Suppressor macrophage treated with lipopolysaccharide for 4 hours (primary cell): ENCODE measurements around the gene OR8J3.
"Not testable (repeated sequence)": the region's sequence is repeated elsewhere in the genome, so short reads cannot be mapped to it uniquely, and the experiment has no call there.

ENCODE experiments used
- DNase-seq: peaks from one replicate; pipeline ENCODE4 v3.0.0-alpha.2; 2020

Gene OR8J3, protein sequence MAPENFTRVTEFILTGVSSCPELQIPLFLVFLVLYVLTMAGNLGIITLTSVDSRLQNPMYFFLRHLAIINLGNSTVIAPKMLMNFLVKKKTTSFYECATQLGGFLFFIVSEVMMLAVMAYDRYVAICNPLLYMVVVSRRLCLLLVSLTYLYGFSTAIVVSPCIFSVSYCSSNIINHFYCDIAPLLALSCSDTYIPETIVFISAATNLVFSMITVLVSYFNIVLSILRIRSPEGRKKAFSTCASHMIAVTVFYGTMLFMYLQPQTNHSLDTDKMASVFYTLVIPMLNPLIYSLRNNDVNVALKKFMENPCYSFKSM

DNA sequence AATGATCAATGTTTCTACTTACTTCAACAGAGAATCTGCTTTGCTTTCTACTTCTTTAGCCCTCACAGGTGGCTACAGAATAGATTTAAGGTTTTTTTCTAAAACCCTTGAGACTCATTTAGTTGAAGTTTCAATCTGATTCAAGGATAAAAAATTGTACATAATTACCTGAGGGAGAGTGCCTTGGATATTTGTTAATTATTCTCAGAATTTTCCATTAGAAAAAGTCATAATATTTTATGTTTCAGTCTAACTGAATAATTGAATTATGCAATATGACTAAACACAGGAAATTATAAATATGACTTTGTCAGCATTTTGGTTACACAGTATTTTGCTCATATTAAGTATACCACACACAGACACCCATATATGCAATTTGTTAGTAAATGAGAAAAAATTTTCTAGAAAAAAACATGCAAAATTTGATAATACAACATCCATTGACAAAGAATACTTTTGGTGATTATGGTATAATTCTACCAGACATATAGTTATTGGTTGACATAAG lies at the start of gene OR8J3:
Gene OR8J3 (minus strand): TSS at position 51 of the 511 bp plus-strand sequence. CDS start 2,483 bp downstream, outside the sequence.
- no peak for DNase-seq

DNA sequence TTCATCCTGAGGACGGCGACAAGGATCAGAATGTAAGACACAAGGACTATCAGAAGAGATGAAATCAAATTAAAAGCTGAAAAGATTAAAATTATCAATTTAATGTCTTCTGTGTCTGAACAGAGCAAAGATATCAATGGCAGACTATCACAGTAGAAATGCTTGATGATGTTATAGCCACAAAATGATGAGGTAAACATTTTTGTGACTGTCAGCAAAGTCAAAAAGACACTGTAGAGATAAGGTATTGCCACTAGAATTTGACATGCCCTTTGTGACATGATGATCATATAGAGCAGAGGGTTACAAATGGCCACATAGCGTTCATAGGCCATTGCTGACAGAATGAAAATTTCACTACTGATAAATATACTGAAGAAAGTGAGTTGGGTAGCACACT lies 48.6 kb upstream of the OR8J3 start:
- no peak for DNase-seq

DNA sequence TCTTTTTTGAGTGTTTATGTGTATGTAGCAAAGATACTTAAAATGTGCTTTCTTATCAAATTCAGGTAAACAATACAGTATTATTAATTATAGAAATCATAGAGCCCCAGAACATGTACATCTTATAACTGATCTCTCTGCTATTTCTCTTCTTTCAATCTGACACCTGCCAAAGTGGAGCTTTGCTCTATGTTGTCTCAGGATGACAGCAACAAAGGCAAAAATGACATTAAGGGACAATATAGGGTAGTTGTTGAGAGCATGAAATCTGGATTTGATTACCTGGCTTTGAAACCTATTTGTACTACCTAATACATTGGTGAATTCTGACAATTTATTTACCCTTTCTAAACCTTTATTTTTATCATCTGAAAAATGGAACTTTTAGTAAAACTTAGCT lies 43.5 kb upstream of the OR8J3 start:
- no peak for DNase-seq

DNA sequence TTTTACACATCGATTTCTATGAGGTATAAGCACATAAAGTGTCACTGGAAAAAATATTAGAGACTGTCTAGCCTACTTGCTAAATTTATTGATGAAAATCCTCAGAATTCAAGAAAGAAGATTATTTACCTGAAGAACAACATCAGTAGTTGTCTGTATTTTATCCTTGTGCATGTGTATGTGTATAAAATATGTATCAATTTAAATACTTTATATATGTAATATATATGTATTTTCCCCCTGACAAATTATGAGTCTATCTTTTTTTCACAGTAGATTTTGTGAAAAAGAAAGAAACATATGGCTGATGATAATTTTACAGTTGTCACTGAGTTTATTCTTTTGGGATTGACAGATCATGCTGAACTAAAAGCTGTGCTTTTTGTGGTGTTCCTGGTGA lies 36.3 kb upstream of the OR8J3 start, which contains the start of gene OR5J2:
Gene OR5J2 (plus strand): TSS at position 301 of the 400 bp plus-strand sequence. CDS start 0 bp downstream, at position 301.
- no peak for DNase-seq

DNA sequence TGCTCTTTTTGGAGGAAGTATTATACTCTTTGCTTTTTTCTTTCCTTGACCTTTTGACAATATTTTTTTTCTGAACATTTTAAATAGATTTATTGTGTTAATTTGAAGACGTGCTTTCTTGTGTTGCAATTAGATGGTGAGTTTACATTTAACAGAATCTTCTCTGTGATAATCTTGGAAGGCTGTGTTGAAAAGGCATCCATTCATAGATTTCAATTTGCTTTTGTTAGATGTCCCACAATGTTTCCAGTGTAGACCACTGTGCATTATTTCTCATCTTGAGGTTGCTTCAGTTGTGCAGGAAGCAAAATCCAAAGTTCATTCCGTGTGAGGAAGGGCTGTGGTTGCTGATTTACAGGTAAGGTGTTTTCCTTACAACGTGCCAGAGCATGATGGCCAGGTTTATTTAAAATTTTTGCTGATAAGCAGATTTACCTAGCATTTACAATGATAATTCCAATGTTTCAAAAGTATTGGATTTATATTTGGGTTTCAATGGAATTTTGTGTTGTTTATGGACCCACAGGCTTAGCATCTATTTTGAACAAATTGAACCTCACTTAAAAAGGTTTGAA lies 32.3 kb upstream of the OR8J3 start:
- no peak for DNase-seq

DNA sequence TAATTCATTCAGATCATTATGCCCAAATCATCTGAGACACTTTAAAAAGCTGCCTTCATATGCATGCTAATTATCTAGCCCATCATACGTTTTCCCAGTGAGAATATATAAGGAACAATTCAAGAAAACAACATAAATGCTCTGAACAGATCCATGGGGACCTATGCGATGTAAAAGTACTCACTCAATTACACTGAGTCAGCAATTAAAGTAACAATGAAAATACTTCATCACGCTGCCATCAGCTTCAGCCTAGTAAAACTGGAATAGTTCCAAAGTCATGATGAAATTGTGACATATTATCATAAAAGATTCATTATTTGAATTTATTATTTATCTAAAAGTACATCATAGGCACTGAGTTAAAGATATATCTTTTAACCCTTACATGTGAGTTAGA lies 23.8 kb upstream of the OR8J3 start:
- no peak for DNase-seq

DNA sequence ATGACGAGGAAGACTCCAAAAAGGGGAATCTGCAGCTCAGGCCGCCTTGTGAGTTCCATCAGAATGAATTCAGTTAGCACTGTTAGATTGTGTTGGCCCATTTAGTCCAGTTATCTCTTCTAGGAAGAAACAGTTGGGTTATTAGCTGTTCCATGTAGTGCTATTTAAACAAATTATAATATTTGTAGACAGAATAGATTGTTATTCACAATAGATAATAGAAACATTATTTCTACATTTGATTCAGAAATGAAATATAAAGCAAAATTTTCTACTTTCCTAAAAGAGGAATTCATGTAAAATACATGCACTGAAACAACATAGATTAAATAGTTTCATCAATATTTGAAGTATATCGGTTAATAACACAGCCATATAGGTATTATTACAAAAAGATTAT lies 20.2 kb upstream of the OR8J3 start, which contains the start of gene OR8K5:
Gene OR8K5 (minus strand): TSS at position 101 of the 400 bp plus-strand sequence. CDS start 0 bp downstream, at position 101.
- no peak for DNase-seq

DNA sequence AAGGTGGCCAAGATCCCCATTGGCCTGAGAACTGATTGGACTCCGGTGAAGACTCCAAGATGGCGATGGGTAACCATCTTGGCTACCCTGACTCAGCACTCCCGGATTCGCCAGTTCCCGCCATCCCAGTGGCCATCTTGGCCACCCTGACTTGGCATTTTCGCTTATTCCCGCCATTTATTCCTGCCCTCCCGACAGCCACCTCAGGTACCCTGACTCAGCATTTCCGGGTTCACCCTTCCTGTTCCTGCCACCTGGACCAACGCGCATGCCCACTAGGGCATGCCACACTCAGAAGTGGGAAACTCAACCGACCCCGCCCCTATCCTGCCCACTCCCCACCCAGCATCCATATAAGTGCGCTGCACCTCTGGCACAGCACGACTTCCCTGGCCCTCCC lies 12.3 kb upstream of the OR8J3 start:
- no peak for DNase-seq

DNA sequence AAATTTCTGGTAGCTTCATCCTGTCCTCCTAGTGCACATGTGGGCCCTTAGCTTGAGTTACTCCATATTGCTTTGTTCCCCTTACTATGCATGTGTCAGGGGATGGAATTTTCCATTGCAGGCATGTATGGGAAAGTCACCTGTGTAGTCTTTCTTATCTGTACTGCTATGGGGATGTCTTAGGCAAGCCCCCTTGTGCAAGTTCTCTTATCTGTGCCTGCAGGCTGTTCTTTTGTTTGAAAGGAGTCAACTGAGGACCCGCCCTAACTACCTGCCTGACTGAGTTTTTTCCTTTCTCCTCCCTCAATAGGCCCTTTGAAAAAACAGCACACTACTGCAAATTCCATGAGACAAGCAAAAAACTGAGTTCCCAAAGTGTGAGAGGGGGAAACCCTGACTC lies 11.4 kb upstream of the OR8J3 start:
- no peak for DNase-seq

DNA sequence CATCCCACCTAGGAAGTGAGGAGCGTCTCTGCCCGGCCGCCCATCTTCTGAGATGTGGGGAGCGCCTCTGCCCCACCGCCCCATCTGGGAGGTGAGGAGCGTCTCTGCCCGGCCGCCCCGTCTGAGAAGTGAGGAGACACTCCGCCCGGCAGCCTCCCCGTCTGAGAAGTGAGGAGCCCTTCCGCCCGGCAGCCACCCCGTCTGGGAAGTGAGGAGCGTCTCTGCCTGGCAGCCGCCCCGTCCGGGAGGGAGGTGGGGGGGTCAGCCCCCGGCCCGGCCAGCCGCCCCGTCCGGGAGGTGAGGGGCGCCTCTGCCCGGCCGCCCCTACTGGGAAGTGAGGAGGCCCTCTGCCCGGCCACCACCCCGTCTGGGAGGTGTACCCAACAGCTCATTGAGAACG lies 3.7 kb upstream of the OR8J3 start:
- DNase-seq: not testable (repeated sequence)

DNA sequence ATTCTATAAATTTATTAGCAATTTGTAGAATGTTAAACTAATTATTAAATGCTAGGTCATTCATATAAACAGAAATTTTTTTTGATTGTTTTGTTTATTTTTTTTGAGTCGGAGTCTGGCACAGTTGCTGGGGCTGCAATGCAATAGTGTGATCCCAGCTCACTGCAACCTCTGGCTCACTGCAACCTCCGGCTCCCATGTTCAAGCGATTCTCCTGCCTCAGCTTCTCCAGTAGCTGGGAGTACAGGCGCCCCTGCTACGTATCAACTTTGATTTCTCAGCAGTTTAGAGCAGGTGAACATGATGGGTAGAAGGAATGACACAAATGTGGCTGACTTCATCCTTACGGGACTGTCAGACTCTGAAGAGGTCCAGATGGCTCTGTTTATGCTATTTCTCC lies 17.9 kb downstream of the OR8J3 start, which contains the start of gene OR8H3:
Gene OR8H3 (plus strand): TSS at position 301 of the 400 bp plus-strand sequence. CDS start 0 bp downstream, at position 301.
- no peak for DNase-seq

DNA sequence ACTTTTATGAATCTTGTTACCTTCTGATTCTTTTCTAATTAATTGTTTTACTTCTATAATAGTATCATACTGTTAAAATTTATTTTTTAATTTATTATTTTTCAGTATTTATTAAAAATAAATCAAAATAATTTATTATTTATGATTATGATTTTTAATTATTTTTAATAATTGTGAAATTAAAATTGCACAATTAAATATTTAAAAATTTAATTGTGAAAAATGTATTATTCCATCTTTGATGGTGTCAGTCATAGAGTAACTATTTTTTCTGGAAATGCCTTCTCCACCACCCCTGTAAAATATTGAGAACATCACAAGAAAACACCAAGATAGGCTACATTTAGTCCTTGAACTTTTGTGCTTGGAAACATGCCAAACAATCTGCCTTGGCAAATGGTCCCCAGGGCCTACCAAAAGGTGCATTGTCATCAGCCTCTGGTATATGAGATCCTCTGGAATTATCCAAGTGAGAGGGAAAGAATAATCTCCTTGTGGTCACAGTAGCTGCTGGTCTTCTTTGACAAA lies 36.7 kb downstream of the OR8J3 start, which contains the start of gene OR8H2:
Gene OR8H2 (plus strand): TSS at position 478 of the 528 bp plus-strand sequence. CDS start 1,356 bp downstream, outside the sequence.
- no peak for DNase-seq

DNA sequence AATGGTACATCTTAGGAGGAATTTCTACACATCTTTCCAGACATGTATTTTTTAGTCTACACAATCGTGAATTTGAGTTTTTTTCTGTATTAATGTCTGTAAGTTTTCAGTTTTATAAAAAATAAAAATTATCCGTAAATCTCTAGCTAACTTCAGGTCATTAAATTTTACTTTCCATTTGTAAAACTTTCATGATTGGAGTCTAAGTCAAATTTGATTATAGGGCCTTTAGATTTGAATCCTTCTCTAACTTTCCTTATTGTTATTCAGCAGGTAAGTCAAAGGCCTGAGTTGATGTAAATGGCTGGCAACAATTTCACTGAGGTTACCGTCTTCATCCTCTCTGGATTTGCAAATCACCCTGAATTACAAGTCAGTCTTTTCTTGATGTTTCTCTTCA lies 47.0 kb downstream of the OR8J3 start, which contains the start of gene OR8I2:
Gene OR8I2 (plus strand): TSS at position 301 of the 400 bp plus-strand sequence. CDS start 0 bp downstream, at position 301.
- DNase-seq: no peak

DNA sequence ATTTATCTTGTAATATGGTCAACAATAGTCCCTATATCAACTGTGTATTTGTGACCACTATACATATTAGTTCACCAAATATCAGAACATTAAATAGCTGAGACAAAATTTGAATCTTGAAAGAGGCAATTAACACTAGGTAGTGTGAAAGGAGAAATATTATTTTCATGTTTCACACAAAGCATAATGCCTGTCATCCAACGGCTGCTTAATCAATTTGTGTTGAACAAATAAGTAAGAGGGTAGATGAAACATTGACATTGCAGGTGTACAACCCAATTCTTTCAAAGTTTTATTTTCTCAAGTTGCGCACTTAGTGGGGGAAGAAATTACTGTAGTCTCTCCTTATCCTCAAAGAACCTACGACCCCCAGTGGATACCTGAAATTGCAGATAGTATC lies 50.3 kb downstream of the OR8J3 start:
- no peak for DNase-seq
